ENCODE results near the gene TSKU.

TSKU gene

GRCh38 chr11:76752321-76753143 is 30.6 kb upstream of the TSKU start:
- DNase-seq (ENCODE audit: low spot score) = no peak

- DNase-seq (ENCODE audit: low spot score) = no peak
Measured at GRCh38 chr11:76753449-76753848, 29.7 kb upstream of the TSKU start.

GRCh38 chr11:76753950-76754349 is 29.2 kb upstream of the TSKU start:
- no peak for DNase-seq (ENCODE audit: low spot score)

GRCh38 chr11:76756341-76756741 is 26.8 kb upstream of the TSKU start:
- no peak for DNase-seq (ENCODE audit: low spot score)

- DNase-seq (ENCODE audit: low spot score) = no peak
Measured at GRCh38 chr11:76758311-76758710, 24.8 kb upstream of the TSKU start.

- DNase-seq (ENCODE audit: low spot score) = no peak
Measured at GRCh38 chr11:76759092-76759491, 24.1 kb upstream of the TSKU start.

GRCh38 chr11:76759517-76759916 is 23.6 kb upstream of the TSKU start:
- DNase-seq (ENCODE audit: low spot score) = no peak

- DNase-seq (ENCODE audit: low spot score) = no peak
Measured at GRCh38 chr11:76760236-76760635, 22.9 kb upstream of the TSKU start.

GRCh38 chr11:76761718-76762355 is 21.3 kb upstream of the TSKU start:
- no peak for DNase-seq (ENCODE audit: low spot score)

- no peak for DNase-seq (ENCODE audit: low spot score)
Measured at GRCh38 chr11:76762356-76762752, 20.8 kb upstream of the TSKU start.

- DNase-seq (ENCODE audit: low spot score) = no peak
Measured at GRCh38 chr11:76762867-76763572, 20.1 kb upstream of the TSKU start.

- DNase-seq (ENCODE audit: low spot score) = peak; percentile 49
Measured at GRCh38 chr11:76763573-76764346, 19.4 kb upstream of the TSKU start.

- no peak for DNase-seq (ENCODE audit: low spot score)
Measured at GRCh38 chr11:76764941-76765665, 18.1 kb upstream of the TSKU start.

- no peak for DNase-seq (ENCODE audit: low spot score)
Measured at GRCh38 chr11:76765863-76766350, 17.2 kb upstream of the TSKU start.

GRCh38 chr11:76766521-76766920 is 16.6 kb upstream of the TSKU start:
- DNase-seq (ENCODE audit: low spot score) = no peak

GRCh38 chr11:76767659-76768058 is 15.5 kb upstream of the TSKU start:
- no peak for DNase-seq (ENCODE audit: low spot score)

GRCh38 chr11:76768088-76768908 is 14.9 kb upstream of the TSKU start:
- DNase-seq (ENCODE audit: low spot score) = peak; percentile 72

- DNase-seq (ENCODE audit: low spot score) = no peak
Measured at GRCh38 chr11:76768909-76769560, 14.1 kb upstream of the TSKU start.

GRCh38 chr11:76769645-76770586 is 13.2 kb upstream of the TSKU start:
- DNase-seq (ENCODE audit: low spot score) = no peak

All from Ammon's horn (tissue), 1 donor.